Kidney epithelial cell (primary cell): ENCODE results near the gene PUDP. TPM values are rescaled to one million over a fixed set of nuclear protein-coding genes. Genes with fewer than 3 reads are reported as not detected.

ENCODE experiments used
- DNase-seq: peaks from one replicate; pipeline ENCODE4 v3.0.0-alpha.2; 2010; ENCODE audit warnings: low read depth
- H3K27me3 ChIP-seq: 2 replicates; pipeline ENCODE4 v1.6.0; 2011; ENCODE audit warnings: low read length; ENCODE audit not compliant: control insufficient read depth, insufficient read depth
- H3K36me3 ChIP-seq: 2 replicates; pipeline ENCODE4 v1.5.1; 2011; ENCODE audit warnings: low read length; ENCODE audit not compliant: control insufficient read depth, insufficient read depth
- H3K4me3 ChIP-seq: 2 replicates; pipeline ENCODE4 v1.5.1; 2011; ENCODE audit warnings: low read depth, mild to moderate bottlenecking, control low read depth, low read length
- total RNA-seq: library from RNA; depleted of rRNA; stranded (reverse); fragments of >200 nt; gene quantifications from 2 replicates; pipeline ENCODE4 v1.2.3, GENCODE V29; 2015
- TF ChIP-seq, protein P1 (sequence below): IDR thresholded peaks from 2 replicates; pipeline ENCODE4 v1.5.1; 2011; ENCODE audit warnings: mild to moderate bottlenecking, moderate library complexity, low read length, control low read depth, inconsistent platforms; ENCODE audit not compliant: insufficient read depth, poor library complexity, severe bottlenecking

Gene PUDP
- total RNA-seq, 1 donor from 2014 or later = 14.6 TPM

DNA sequence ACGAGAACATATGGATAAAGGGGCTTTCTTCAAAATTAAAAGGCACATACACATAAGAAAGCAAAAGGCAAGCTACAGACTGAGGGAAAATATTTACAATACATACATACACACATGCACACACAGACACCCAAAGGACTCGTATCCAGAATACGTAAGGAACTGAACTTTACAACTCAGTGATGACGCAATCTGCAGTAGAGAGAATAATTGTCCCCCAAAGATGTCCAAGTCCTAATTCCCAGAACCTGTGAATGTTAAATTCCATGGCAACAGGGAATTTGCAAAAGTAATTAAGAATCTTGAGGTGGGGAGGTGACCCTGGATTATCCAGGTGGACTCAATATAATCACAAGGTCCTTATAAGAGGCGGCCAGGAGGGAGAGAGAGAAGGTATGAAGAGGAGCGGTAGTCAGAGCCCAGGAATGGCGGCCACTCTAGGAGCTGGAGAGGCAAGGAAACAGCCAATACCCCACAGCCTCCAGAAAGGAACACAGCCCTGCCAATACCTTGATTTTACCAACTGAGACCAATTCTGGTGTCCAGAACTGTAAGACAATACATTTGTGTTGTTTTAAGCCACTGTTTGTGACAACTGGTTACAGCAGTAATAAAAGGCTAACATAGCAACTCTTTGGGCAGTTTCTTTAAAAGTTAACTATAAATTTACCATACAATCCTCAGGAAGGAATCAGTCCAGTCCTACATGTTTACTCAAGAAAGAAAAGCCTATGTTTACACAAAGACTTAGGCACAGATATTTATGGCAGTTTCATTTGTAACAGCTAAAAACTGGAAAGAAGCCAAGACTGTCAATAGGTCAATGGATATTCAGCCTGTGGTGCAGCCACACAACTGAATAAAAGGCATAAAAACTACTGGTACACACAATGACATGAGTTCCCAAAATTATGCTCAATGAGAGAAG lies 27.7 kb downstream of the PUDP start:
- H3K36me3 ChIP-seq = no peaks in the 10 kb centered on the region
- no peak overlapping the region for H3K4me3 ChIP-seq
- no peaks in the 10 kb centered on the region for H3K27me3 ChIP-seq
- TF ChIP-seq, protein P1, sequence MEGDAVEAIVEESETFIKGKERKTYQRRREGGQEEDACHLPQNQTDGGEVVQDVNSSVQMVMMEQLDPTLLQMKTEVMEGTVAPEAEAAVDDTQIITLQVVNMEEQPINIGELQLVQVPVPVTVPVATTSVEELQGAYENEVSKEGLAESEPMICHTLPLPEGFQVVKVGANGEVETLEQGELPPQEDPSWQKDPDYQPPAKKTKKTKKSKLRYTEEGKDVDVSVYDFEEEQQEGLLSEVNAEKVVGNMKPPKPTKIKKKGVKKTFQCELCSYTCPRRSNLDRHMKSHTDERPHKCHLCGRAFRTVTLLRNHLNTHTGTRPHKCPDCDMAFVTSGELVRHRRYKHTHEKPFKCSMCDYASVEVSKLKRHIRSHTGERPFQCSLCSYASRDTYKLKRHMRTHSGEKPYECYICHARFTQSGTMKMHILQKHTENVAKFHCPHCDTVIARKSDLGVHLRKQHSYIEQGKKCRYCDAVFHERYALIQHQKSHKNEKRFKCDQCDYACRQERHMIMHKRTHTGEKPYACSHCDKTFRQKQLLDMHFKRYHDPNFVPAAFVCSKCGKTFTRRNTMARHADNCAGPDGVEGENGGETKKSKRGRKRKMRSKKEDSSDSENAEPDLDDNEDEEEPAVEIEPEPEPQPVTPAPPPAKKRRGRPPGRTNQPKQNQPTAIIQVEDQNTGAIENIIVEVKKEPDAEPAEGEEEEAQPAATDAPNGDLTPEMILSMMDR = no peak
- no peak for DNase-seq

DNA sequence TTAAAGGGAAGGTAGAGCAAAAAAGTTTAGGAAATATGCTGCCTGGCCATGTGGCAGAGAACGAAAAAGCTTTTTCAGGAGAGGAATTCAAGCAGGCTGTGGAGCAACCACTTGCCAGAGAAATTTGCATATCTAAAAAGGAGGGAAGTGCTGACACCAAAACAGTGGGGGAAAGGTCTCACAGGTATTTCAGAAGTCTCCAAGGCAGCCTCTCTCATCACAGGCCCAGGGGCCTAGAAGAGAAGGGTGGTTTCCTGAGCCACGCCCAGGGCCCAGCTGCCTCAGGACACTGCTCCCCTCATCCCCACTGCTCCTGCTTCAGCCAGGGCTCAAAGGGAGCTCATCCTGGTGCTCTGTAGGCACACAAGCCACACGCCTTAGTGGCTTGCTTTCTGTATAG lies 30.4 kb downstream of the PUDP start:
- H3K36me3 ChIP-seq = no peaks in the 10 kb centered on the region
- TF ChIP-seq, protein P1 = no peak
- H3K27me3 ChIP-seq = no peaks in the 10 kb centered on the region
- no peak overlapping the region for H3K4me3 ChIP-seq
- DNase-seq = no peak

DNA sequence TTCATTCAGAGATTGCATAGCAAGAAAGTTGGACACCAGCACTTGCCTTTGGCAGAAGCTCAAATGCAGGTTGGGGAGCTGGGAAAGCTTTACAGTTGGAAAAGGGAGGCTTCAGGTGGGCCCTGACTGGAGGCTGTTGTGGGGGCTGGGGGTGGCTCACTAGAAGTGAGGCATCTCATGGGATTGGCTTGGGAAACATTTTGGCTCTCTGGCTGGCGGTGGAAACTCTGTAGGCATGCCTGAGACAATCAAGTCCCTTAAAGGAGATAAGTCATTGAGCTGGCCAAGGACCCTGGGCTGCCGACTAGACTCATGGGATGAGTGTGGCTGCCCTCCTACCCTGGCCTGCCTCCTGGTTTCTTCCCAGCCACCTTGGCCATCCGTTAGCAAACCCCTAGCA lies 31.9 kb downstream of the PUDP start:
- Histone ChIP-seq H3K4me3 (no peak overlapping the region), H3K36me3 (no peaks in the 10 kb centered on the region), H3K27me3 (no peaks in the 10 kb centered on the region)
- DNase-seq = no peak
- TF ChIP-seq, protein P1 = no peak

DNA sequence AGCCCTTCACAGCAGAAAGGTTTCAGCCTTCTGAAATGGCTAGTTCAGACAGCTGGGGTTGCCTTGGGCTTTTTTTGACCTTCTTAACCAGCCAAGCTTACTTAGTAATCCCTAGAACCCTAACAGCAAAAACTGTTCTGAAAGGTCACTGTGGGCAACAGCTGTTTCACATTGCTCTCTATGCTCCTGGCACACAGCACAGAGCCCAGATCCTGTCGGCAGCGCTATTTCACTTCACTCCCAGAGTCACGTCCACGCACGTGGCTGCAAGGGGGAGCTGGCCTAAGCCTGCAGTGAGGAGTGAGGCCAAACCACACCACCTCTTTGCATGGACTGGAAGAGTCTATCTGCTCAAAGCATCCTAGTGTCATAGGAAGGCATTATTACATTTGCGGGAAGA lies 32.4 kb downstream of the PUDP start:
- no peak overlapping the region for H3K4me3 ChIP-seq
- H3K36me3 ChIP-seq = no peaks in the 10 kb centered on the region
- no peaks in the 10 kb centered on the region for H3K27me3 ChIP-seq
- no peak for DNase-seq
- TF ChIP-seq, protein P1 = no peak

DNA sequence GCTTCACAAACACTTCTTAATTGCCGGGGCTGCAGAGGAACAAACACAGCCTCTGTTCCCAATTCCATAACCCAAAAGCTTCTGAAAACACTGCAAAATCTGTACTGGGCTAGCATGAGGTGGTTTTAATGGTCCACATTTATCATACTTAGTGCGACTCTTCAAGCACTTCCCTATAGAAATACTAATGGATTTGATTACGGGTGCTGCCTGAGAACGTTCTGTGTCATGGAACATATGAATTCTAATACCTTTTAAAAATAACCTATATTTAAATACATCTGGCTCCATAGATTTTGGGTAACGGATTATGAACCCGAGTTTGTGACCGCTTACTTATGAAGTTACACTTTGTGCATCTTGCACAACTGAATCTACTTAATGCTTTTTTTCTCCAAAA lies 35.9 kb downstream of the PUDP start:
- DNase-seq = no peak
- H3K36me3 ChIP-seq = no peaks in the 10 kb centered on the region
- no peaks in the 10 kb centered on the region for H3K27me3 ChIP-seq
- TF ChIP-seq, protein P1 = no peak
- H3K4me3 ChIP-seq = no peak overlapping the region
